ENCODE data around the gene ARID3C. TPM values are rescaled to one million over a fixed set of nuclear protein-coding genes. Genes with fewer than 3 reads are reported as not detected.

Gene ARID3C
- total and polyA plus RNA-seq, 10 of the 15 experiments (the other 5 are each of a cell fraction or from before 2014, with no cell fraction given) = not detected

DNA sequence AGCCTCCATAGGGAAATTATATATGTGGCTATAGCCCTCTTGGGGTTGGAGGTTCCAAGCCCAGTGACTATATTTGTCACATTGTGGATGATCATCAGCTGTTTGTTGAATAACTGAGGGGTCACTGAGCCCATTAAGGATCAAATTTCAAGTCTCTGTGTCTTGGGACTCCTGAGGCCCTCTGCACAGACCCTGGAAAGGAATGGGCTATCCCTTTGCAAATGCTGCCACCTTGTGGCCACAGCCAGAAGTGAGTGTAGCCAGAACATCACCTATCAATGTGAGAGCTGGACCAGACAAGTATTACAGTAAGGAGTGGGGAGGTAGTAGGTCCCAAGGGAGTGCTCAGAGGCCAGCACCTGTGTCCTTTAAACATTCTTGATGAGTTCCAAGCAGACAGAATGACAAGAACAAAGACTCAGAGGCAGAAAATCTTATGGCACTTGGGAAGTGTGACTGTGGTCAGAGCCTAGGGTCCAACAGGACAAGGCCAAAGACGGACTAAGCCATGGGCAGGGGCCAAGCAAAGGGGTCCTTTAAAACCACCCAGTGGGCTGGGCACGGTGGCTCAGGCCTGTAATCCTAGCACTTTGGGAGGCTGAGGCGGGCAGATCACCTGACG is 25.1 kb downstream of the ARID3C start (continued):
- TF ChIP-seq MEF2B (IDR thresholded peaks at IDR 0.05; ENCODE audit: partially characterized antibody, poor library complexity, severe bottlenecking) (peak; percentile 55), POLR2AphosphoS2 (IDR thresholded peaks at IDR 0.05; ENCODE audit: low read depth, low read length) (no peak), CREB1 (IDR thresholded peaks at IDR 0.05; ENCODE audit: low read depth) (0 out of 2 replicates have a peak, but pooled peaks have one; percentile 9), ASH2L (IDR thresholded peaks at IDR 0.05; ENCODE audit: borderline replicate concordance, low read depth) (no peak), SUZ12 (IDR thresholded peaks at IDR 0.05; ENCODE audit: unreplicated experiment) (no peak), FOXM1 (IDR thresholded peaks at IDR 0.05; ENCODE audit: low read depth, low read length) (no peak)
- TF ChIP-seq, protein P1, sequence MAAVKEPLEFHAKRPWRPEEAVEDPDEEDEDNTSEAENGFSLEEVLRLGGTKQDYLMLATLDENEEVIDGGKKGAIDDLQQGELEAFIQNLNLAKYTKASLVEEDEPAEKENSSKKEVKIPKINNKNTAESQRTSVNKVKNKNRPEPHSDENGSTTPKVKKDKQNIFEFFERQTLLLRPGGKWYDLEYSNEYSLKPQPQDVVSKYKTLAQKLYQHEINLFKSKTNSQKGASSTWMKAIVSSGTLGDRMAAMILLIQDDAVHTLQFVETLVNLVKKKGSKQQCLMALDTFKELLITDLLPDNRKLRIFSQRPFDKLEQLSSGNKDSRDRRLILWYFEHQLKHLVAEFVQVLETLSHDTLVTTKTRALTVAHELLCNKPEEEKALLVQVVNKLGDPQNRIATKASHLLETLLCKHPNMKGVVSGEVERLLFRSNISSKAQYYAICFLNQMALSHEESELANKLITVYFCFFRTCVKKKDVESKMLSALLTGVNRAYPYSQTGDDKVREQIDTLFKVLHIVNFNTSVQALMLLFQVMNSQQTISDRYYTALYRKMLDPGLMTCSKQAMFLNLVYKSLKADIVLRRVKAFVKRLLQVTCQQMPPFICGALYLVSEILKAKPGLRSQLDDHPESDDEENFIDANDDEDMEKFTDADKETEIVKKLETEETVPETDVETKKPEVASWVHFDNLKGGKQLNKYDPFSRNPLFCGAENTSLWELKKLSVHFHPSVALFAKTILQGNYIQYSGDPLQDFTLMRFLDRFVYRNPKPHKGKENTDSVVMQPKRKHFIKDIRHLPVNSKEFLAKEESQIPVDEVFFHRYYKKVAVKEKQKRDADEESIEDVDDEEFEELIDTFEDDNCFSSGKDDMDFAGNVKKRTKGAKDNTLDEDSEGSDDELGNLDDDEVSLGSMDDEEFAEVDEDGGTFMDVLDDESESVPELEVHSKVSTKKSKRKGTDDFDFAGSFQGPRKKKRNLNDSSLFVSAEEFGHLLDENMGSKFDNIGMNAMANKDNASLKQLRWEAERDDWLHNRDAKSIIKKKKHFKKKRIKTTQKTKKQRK (IDR thresholded peaks at IDR 0.05; ENCODE audit: low read depth, low read length) = no peak
- TF ChIP-seq, protein P2, sequence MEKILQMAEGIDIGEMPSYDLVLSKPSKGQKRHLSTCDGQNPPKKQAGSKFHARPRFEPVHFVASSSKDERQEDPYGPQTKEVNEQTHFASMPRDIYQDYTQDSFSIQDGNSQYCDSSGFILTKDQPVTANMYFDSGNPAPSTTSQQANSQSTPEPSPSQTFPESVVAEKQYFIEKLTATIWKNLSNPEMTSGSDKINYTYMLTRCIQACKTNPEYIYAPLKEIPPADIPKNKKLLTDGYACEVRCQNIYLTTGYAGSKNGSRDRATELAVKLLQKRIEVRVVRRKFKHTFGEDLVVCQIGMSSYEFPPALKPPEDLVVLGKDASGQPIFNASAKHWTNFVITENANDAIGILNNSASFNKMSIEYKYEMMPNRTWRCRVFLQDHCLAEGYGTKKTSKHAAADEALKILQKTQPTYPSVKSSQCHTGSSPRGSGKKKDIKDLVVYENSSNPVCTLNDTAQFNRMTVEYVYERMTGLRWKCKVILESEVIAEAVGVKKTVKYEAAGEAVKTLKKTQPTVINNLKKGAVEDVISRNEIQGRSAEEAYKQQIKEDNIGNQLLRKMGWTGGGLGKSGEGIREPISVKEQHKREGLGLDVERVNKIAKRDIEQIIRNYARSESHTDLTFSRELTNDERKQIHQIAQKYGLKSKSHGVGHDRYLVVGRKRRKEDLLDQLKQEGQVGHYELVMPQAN (conservative IDR thresholded peaks at IDR 0.05) = no peak
- TF ChIP-seq, protein P3, sequence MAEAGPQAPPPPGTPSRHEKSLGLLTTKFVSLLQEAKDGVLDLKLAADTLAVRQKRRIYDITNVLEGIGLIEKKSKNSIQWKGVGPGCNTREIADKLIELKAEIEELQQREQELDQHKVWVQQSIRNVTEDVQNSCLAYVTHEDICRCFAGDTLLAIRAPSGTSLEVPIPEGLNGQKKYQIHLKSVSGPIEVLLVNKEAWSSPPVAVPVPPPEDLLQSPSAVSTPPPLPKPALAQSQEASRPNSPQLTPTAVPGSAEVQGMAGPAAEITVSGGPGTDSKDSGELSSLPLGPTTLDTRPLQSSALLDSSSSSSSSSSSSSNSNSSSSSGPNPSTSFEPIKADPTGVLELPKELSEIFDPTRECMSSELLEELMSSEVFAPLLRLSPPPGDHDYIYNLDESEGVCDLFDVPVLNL (IDR thresholded peaks at IDR 0.05; ENCODE audit: low read depth, low read length) = no peak
- TF ChIP-seq, protein P4, sequence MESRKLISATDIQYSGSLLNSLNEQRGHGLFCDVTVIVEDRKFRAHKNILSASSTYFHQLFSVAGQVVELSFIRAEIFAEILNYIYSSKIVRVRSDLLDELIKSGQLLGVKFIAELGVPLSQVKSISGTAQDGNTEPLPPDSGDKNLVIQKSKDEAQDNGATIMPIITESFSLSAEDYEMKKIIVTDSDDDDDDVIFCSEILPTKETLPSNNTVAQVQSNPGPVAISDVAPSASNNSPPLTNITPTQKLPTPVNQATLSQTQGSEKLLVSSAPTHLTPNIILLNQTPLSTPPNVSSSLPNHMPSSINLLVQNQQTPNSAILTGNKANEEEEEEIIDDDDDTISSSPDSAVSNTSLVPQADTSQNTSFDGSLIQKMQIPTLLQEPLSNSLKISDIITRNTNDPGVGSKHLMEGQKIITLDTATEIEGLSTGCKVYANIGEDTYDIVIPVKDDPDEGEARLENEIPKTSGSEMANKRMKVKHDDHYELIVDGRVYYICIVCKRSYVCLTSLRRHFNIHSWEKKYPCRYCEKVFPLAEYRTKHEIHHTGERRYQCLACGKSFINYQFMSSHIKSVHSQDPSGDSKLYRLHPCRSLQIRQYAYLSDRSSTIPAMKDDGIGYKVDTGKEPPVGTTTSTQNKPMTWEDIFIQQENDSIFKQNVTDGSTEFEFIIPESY (IDR thresholded peaks at IDR 0.05) = no peak
